ENCODE results near the gene ACSL5.

Gene ACSL5

DNA sequence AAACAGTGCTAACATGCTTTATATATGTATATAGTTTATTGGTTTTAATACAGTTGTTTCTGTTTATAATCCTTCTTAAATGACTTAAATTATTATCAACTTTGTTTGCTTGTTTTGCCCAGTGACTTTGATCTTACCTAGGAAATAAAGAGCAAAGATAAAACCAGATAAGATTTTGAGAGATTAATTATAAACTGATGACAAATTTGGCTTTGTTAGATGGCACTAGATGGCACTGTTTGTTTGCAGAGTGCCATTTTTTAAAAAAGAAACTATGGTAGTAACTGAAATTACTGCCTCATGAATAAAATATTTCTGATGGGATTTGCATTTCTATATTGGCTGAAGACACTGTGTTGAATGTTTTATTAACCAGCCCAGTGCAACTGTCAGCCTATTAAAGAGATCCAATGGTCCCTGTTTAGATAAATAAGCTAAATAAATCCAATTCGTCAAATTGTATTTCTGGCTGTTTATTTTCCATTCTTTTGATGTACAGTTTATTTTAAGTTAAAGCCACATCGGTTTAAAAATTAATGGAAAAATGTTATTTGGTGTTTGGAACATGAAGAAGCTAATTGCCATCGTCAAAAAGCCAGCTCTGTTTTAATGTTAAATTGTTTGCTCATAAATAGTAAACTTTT lies 101.8 kb downstream of the ACSL5 start:
- Histone ChIP-seq H3K9me2 (ENCODE audit: low read depth, low read length) (no peaks in the 10 kb centered on the region), H3K4me1 (ENCODE audit: insufficient read depth, low read length, severe bottlenecking) (no peaks in the 10 kb centered on the region), H3F3A (ENCODE audit: insufficient read depth, low read length) (no peaks in the 10 kb centered on the region), H3K4me2 (ENCODE audit: low read length) (no peak overlapping the region), H3K79me2 (ENCODE audit: insufficient read depth, low read length) (no peaks in the 10 kb centered on the region), H3K4me3 (ENCODE audit: low read depth, low read length, poor library complexity, severe bottlenecking) (no peak overlapping the region), H3K36me3 (ENCODE audit: insufficient read depth, low read length) (no peaks in the 10 kb centered on the region), H3K27me3 (ENCODE audit: insufficient read depth, low read length) (no peaks in the 10 kb centered on the region), H3K9ac (ENCODE audit: low read length) (no peak overlapping the region), H3K9me3 (ENCODE audit: low read length) (no peaks in the 10 kb centered on the region), H4K20me1 (ENCODE audit: insufficient read depth, low read length) (no peaks in the 10 kb centered on the region), H3K27ac (ENCODE audit: low read depth, low read length, poor library complexity, severe bottlenecking) (no peak overlapping the region), H2AFZ (ENCODE audit: low read length) (no peak overlapping the region)
- TF ChIP-seq, protein P1, sequence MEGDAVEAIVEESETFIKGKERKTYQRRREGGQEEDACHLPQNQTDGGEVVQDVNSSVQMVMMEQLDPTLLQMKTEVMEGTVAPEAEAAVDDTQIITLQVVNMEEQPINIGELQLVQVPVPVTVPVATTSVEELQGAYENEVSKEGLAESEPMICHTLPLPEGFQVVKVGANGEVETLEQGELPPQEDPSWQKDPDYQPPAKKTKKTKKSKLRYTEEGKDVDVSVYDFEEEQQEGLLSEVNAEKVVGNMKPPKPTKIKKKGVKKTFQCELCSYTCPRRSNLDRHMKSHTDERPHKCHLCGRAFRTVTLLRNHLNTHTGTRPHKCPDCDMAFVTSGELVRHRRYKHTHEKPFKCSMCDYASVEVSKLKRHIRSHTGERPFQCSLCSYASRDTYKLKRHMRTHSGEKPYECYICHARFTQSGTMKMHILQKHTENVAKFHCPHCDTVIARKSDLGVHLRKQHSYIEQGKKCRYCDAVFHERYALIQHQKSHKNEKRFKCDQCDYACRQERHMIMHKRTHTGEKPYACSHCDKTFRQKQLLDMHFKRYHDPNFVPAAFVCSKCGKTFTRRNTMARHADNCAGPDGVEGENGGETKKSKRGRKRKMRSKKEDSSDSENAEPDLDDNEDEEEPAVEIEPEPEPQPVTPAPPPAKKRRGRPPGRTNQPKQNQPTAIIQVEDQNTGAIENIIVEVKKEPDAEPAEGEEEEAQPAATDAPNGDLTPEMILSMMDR (IDR thresholded peaks at IDR 0.05; ENCODE audit: low read length) = peak; percentile 53
- no peak for TF ChIP-seq EZH2 (IDR thresholded peaks at IDR 0.05; ENCODE audit: borderline replicate concordance, low read length)

Data from OCI-LY1 (cell line).